AG09319 (cell line): Measurements from ENCODE around the gene ASB2.

ENCODE experiments used
- DNase-seq: peaks from one replicate; pipeline ENCODE4 v3.0.0-alpha.2; 2010; ENCODE audit warnings: low read depth; ENCODE audit errors: extremely low read depth
- TF ChIP-seq, protein P1 (sequence below): IDR thresholded peaks from 2 replicates; pipeline ENCODE4 v1.5.1; 2011; ENCODE audit warnings: low read depth, mild to moderate bottlenecking, inconsistent platforms, low read length, moderate library complexity

The ASB2 gene

DNA sequence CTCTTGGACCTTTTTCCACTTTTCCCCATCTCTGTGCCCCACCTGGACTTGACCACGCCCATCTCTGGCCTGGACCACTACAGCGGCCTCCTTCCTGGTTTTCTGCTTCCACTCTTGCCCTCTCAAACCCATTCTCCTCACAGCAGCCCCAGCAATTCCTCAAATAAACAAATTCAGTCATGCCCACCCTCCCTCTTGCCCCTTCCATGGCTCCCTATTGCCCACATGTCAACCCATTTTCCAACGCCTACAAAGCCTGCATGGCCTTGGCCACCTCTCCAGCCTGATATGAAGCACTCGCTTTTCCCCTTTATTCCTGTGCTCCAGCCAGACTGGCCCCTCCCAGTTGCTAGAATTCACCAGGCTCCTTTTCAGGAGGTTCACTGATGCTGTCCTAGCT lies 43.9 kb upstream of the ASB2 start:
- DNase-seq = no peak
- TF ChIP-seq, protein P1, sequence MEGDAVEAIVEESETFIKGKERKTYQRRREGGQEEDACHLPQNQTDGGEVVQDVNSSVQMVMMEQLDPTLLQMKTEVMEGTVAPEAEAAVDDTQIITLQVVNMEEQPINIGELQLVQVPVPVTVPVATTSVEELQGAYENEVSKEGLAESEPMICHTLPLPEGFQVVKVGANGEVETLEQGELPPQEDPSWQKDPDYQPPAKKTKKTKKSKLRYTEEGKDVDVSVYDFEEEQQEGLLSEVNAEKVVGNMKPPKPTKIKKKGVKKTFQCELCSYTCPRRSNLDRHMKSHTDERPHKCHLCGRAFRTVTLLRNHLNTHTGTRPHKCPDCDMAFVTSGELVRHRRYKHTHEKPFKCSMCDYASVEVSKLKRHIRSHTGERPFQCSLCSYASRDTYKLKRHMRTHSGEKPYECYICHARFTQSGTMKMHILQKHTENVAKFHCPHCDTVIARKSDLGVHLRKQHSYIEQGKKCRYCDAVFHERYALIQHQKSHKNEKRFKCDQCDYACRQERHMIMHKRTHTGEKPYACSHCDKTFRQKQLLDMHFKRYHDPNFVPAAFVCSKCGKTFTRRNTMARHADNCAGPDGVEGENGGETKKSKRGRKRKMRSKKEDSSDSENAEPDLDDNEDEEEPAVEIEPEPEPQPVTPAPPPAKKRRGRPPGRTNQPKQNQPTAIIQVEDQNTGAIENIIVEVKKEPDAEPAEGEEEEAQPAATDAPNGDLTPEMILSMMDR = no peak

- no peak for DNase-seq
- TF ChIP-seq, protein P1 = no peak
Observed at GRCh38 chr14:94019329-94019728, 43.0 kb upstream of the ASB2 start.

DNA sequence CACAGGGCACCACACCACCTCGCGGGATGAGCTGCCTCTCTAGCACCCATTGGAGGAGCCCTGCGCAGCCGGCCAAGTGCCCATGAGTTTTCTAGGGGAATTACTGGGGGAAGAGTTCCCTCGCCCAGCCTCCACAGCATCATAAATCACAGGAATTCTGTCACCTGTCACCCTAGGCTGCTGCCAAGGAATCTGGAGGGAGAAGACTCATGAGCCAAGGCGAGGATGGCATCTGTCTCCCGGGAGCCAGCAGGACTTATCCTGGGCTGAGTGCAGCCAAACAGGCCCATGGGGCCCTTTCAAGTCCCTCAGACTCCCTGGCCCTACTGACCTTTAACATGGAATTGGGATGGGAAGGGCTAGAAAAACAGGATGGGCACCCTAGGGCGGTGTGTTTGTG lies 41.9 kb upstream of the ASB2 start:
- TF ChIP-seq, protein P1 = no peak
- DNase-seq = no peak

DNA sequence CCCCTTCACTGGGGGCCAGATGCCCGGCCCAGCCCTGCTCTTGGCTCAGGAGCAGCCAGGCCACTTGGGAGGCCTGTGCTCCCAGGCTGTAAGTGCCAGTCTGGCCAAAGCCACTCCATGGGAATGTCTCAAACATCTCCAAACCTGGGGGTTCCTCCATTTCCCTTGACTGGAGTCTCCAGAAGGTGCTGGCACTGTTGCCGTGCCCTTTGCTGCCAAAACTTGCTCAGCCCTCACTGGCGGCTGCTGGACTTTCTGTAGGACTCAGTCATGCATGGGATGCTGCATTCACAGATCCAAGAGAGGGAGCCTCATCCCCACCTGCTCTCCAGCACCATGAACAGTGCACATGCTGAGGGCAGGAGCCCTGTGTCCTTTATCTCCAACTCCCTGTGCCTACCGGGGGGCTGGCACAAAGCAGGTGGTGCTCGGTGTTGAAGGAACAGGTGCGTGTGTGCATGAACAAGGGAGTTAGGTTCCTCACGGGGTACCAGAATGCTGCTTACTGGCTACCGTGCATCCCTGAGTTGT lies 40.1 kb upstream of the ASB2 start:
- TF ChIP-seq, protein P1 = no peak
- DNase-seq = no peak

DNA sequence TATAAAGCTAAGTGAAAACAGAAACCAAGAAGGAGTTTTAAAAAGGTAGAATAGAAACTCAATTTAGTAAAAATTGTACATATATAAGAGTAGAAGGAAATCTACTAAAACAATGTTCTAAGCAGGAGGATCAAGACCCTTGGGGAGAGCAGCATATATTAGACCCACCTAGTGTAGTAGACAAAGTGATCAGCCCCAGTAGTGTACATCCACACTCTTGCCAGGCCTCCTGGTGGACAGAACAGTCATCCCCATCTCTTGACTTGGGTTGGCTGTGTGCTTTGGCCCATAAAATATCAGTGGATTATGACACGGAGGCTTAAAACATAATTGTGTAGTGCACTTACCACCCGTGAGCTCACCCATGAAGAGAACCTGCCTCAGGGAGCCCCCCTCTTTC lies 38.9 kb upstream of the ASB2 start:
- TF ChIP-seq, protein P1 = no peak
- DNase-seq = no peak

GRCh38 chr14:94014382-94014781 lies 38.0 kb upstream of the ASB2 start:
- DNase-seq = no peak
- TF ChIP-seq, protein P1 = no peak

DNA sequence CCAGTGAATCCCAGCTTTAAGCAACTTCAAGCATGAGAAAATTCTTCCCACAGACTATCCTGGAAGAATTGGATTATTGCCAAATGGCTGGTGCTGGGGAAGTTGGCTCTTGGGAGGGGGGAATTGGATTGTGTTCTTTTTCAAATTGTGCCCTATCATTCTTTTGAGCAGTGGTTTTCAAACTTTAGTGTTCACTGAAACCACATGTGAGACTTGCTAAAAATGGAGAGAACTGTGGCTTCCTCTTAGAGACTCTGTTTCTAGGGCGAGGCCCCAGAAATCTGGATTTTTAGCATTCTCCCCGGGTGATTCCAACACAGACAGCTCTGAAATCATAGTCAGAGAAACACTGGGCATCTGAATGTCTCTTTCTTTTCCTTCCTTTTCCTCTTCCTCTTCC lies 35.4 kb upstream of the ASB2 start:
- TF ChIP-seq, protein P1 = no peak
- DNase-seq = no peak
